NCI-H1694 treated with DMSO at 0.1 percent for 48 hours (cell line): ENCODE results near the gene SDK2.
A peak's percentile ranks its signal among the peaks of the same experiment; 100 is the strongest.

Experiments
- DNase-seq: peaks from one replicate; lab custom pipeline; 2025; lab: John Stamatoyannopoulos, UW

The SDK2 gene

DNA sequence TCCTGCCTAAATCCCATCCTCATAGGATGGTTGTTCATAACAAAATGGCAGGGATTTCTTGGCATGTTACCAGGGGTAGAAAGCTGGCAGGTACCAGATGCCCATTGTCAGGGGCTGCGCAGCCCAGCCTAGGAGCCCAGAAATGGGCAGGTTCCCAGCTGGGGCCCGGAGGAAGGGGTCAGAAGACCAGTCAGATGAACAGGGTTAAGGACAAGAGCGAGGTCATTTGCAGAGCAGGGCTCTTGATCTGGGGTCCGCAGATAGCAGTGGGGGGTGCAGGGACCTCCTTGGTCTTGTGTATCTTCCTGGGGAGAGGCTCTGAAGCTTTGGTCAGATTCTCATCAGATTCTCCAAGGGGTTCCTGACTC, 280.1 kb downstream of the SDK2 start:
- DNase-seq: no peak

DNA sequence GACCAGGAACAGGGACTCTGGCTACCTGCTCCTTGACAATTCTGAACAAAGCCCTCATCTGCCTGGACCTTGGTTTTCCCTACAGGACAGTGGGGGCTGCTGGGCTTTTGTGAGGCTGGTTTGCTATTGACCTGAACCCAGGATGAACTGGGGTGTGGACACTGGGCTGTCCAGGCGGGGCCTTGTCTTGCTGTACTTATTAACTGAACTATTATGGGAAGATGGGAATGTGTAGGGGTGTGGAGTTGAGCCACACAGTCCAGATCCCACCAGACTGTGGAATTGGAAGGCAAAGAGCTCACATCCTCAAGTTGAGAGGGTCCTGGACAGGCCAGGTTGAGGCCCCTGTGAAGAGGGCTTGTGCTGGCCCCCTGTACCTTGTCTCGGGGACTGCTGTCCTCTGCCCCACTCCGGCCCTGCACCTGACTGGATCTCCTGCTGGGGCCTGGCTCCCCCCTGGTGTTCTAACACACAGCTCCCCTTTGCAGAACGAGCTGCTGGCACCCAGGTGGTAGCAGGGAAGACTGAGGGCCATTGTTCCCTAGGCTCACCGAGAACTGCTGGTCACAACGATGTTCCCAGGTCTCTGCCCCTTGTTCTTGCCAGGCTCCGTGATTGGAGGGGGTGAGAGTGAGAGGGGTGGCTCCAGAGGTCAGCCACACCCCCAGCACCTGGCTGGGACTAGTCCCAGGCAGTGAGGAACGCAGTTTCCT, 280.6 kb downstream of the SDK2 start:
- DNase-seq: no peak

DNA sequence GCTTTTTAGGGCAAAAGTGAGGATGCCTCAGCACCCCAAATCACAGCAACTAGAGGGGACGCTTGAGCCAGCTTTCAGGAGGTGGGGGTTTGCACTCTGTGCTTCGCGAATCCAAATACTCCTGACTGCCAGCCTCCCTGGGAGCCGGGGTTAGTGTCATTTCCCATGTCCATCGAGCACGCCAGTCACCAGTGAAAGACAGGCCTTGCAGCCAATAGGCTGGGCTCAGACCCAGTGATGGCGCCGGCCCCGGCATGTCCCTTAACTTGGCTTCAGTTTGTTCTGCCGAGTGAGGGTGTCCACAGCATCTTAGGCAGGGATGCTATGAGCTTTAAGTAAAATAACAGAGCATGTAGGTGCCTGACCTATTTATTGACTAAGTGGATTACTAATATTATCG, 281.5 kb downstream of the SDK2 start:
- no peak for DNase-seq

DNA sequence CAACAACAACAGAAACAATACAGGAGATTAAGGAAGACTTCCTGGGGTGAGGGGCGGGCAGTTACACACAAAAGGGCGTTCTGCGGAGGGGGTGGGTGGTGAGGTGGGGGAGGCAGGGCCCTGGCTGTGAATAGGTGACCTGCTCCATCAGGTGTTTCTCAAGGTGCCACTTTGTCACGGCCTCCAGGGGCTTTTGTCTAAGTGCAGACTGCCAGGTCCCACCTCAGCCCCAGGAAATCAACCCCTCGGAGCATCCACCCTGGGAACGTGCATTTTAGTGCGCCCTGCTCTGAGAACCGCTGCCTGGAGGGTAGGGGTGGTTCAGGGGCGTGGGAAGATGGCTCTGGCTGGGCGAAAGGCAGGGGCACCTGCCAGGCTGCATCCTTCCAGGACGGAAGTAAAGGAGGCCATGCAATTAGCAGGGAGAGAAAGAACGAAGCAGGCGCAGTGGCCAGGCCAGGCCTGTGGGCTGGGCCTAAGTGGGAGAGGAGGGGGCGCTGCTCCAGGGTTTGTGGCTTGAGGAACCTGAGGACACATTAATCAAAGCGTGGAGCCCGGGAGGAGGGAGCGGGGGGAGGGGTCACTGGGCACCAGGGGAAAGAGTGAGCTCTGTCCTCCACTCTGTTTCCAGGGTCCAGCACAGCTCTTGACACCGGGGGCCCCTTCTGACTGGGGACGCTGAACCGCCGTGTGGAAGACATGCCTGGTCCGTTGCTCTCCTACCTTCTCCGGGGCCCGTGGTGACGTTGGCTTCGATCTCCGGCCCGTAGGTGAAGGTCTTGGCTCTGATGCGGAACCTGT, 283.1 kb downstream of the SDK2 start:
- DNase-seq: no peak

DNA sequence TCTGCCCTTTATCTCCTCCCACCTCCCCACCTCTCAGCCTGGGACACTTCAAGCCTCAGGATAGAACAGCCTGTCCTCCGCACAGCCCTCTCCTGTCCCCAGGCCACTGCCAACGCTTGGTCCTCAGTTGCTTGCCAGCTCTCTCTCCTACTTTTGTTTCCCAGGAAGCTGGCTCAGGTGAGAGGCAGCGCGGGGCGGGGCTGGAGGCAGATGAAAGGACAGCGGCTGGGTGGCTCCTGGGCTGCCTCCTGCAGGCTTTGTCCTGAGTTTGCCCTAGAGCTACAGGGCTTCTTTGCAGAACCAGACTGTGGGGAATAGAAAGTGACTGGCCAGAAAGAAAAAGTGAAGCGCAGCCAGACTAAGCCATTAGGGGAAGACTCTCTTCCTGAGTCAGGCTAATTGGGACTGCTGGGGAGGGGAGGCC, 284.2 kb downstream of the SDK2 start:
- DNase-seq: no peak

GRCh38 chr17:73359352-73359751, 284.9 kb downstream of the SDK2 start:
- DNase-seq: no peak

DNA sequence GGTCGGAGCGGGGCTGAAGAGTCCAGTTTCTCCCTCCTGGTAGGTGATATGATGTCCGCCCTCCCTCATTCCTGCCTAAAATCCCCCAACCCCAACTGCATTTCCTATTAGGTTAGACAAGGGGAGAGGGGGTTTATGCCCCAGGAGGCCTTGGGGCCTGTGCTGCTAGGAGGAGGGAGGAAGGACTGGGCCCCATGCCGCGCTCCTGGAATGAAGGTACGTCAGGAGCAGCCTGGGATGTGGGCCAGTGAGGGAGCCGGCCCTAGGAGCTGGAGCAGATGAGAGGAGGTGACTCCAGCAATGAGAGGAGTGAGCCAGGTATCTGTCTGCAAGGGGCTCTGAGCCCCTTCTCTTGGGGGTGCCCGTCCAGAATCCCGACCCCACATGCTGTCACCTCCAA, 285.6 kb downstream of the SDK2 start:
- DNase-seq: no peak

DNA sequence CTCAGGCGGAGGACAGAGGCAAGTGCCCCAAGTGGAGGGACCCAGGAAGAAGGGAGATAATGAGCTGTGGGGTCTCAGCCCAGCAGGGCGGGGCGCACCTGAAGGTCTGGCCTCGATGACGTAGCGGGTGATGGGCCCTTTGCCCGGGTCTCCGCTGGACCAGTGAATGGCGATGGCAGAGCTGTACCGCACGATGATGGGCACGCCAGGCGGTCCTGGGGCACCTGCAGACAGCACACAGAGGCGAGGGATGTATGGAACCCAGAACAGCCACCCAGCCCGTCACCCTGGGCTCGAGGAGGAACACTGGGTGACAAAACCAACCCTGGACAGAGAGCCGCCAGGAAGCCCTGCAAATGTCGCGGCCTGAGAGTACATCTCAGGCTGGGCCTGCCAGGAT, 286.3 kb downstream of the SDK2 start:
- DNase-seq: no peak

DNA sequence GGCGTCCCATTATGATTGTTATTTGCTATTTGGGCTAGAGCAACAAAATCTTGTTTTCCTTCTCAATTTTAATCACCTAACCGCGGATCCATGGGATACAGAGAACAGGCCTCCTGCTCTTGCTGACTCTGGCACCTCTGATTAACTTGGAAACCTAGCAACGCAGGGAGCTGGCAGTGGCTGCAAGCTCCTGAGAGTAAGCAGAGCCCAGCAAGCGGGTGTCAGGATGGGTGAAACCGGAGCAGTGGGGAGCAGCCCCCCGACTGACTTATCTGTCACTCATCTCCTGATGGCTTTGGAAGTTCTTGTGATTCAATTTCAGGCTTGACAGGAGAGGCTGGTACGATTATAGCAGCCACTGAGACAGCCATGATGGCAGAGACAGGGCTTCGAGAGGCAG, 286.9 kb downstream of the SDK2 start:
- peak; percentile 18 for DNase-seq

GRCh38 chr17:73356561-73357170, 287.6 kb downstream of the SDK2 start:
- no peak for DNase-seq

DNA sequence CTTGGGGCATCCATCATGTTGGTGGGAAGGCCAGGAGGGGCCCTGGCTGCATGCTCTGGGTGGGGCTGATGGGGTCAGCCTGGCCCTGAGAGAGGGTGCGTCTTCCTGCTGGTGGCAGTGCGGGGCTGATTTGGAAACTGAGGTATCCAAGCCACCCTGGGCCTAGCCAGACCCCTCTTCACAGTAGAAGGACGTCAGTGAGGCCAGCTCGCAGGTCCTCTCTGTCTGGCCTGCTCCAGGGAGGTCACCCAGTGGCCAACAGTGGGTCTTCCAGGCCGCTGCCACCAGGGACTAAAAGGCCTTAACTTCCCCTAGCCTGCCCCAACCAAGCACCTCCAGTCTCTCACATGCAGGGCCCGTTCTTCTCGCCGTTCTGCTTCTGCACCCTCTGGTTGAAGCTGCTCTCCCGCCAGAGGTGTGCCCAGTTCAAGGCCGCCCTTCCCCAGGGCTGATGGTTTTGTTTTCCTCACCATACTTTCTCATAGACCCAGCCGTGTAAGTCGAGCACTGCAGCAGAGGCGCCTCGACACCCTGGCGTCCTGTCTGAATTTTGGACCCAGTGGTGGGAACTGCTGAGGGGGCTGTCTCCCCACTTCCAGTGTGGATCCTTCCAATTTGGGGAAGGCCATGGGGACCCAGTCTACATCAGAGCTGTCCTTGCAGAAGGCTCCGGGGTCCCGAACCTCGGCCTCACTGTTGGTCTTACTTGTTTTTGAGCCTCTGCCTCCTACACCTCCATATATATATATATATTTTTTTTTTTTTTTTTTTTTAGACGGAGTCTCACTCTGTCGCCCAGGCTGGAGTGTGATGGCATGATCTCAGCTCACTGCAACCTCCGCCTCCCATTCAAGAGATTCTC, 289.6 kb downstream of the SDK2 start:
- DNase-seq: no peak

DNA sequence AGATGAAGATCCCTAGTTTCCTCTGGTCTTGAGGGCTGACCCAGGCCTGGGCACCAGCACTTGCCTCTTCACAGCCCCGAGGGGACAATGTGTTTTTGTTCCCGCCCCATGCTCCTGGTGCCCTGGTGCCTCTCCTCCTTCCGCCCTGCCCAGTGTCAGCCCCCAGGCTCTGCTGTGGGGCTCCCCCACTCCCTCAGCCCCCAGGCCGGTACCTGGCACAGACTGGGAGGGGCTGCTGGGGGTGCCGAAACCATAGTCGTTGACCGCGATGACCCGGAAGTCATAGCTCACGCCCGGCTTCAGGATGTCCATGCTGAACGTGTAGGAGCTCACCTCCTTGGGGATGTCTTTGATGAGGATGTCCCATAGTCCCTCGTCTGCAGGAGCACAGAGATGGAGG, 292.0 kb downstream of the SDK2 start:
- no peak for DNase-seq

DNA sequence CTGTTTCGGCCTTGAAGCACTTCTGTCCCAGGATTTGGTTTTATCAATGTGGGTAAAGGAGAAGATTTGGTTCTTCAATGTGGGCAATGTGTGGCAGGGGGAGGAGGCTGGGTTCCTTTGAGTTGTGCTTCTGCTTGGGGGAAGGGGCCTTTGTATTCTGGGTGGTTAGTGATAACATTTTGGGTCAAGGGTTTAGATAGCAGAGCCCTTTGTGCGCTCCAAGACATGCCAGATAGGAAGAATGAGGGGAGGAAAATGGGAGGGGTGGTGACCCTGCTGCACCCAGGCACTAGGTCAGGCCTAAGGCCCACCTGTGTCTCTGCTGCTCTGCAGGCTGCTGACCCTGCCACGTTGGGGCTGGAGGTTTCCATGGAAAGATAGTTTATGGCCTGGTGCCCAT, 292.5 kb downstream of the SDK2 start:
- no peak for DNase-seq

GRCh38 chr17:73350864-73351263, 293.4 kb downstream of the SDK2 start:
- no peak for DNase-seq

DNA sequence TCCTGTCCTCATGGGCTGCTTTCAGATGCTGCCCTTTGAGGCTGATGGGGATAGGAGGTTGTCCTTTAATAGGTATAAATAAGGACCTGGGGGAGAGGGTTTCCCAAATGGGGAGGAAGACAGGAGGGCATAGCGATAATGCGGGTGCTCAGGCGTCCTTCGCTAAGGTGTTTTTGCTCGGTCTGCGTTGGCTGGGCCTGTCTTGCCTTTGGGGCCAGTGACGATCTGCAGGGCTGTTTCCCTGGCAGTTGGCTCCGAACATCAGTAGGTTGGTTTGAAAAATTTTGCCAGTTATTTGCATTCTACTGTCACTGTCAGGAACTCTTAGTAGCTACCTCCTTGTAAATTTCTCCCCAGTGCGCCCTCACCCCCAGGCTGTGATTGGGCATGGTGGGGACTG, 294.6 kb downstream of the SDK2 start:
- no peak for DNase-seq

DNA sequence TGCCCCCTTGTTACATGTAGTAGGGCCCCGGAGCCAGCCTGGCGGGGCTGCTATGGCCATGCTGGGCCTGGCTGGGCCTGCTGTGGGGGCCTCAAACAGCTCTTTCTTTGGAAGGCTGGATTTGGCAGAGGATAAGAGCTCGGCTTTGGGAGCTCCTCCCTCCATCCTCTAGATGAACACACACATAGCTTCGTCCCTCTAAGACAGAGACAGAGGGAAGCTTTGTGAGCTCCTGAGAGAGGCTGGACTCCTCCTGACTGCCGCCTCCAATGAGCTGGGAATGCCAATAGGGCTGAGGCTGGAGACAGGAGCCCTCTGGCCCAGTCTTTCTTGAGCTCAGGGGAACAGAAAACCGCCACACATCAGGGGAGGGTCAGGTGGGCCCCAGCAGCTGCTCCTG, 295.1 kb downstream of the SDK2 start:
- DNase-seq: no peak

DNA sequence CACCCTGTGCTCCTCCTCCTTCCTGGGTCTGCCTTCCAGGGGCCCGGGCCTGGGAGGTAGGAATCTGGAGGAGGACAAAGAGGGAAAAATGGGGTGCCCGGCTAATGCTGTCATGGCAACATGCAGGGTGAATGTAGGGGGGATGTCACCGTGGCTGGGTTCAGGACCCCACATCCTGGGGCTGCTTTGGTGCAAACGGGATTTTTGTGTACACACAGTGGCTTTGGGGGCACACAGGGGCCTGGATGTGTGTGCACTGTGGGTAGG, 295.5 kb downstream of the SDK2 start:
- no peak for DNase-seq

GRCh38 chr17:73348018-73348828, 296.0 kb downstream of the SDK2 start:
- no peak for DNase-seq

DNA sequence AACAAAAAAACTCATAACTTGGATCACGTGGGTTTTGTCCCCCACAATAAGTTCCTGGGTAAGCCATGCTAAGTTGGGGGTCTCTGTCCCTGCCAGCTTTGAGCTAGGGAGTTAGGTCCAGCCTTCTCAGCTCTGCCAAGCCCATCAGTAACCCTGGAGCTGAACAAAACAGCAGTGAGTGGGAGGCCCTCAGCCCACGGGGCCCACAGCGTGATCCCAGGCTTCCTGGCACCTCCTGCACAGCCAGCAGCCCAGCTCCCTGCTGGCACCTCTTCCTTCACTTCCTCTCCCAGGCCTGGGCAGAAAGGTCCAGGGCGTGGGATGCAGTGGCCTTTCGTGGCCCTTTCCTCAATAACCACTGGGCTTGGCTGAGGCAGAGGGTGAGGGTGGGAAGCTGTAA, 296.9 kb downstream of the SDK2 start:
- DNase-seq: no peak

DNA sequence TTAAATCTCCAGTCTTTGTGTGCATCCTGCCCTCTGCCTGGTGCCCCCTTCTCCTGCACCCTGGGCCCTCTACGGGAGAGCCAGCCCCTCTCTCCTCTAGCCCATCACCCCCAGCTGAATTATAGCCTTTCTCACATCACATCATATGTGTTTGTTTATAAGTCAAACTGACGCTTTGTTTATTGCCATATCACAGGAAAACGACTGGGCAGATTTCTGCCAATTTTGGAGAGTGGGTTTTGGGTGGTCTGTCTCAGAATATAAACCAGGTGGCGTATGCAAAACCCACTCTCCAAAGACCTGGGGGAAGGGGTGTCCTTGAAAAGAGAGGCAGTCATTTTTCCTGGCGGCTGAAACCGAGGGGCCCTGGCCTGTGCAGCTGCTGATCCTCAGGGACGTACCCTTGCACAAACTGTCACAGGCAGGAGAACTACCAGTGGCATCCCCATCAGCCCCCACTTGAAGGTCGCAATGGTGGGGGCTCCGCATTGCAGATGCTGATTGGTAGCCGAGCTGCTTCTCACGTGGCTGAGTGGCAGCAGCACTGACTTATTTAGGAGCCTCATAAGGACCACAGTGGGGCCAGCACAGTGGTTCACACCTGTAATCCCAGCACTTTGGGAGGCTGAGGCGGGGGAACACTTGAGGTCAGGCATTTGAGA, 297.6 kb downstream of the SDK2 start:
- DNase-seq: no peak

DNA sequence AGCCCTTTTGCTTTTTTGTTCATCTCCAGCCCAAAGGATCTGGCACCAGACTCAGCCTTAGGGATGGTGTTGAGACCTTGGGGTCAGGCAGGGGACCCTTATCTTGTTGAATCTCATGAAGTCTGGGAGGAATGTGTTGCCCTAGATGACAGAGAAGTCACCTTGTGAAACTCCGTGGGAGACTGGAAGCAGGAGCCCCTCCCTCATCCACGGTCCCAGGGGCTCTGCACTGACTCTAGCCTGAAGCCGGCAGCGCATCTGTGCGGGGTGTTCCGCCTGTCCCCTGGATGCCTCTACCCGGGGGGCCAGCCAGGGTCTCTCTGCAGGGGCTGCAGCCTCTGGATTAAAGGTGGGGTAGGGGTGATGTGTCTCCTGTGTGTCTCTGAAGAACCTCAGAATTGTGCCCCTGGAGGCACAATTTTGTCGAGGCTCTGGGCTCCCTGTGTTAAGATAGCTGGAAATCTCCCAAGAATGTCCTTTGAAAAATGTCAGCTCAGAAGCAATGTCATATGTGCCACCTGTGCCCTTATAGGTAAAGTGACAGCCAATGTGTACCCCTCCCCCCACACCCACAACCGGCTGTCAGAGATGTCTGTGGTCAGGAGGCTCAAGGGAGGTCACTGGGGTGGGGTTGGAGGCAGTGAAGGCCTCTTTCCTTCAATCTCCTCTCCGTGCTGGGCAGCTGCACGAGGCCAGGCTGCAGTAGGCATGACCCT, 300.3 kb downstream of the SDK2 start:
- no peak for DNase-seq
